ENCODE data around the gene AIRE. TPM values are rescaled to one million over a fixed set of nuclear protein-coding genes. Genes with fewer than 3 reads are reported as not detected.

The AIRE gene
- total and polyA plus RNA-seq, 4 donors, result 0.05 TPM; not detected in 3

GRCh38 chr21:44265734-44266270 is 19.9 kb upstream of the AIRE start:
- no peak overlapping the region for H3K4me3 ChIP-seq (ENCODE audit: low read depth in 1 of 3, low read length in 3 of 3)
- H3K9me3 ChIP-seq (ENCODE audit: control insufficient read depth in 4 of 4, low read length in 3 of 4), result no peaks in the 10 kb centered on the region
- no peaks in the 10 kb centered on the region for H3K4me1 ChIP-seq (ENCODE audit: control insufficient read depth in 4 of 4, insufficient read depth in 4 of 4, low read length in 3 of 4)
- TF ChIP-seq RAD21 (IDR thresholded peaks at IDR 0.05) (no peak), EGR1 (IDR thresholded peaks at IDR 0.05; ENCODE audit: low read depth in 2 of 2) (no peak), NR2F2 (IDR thresholded peaks at IDR 0.05) (no peak), ATF3 (IDR thresholded peaks at IDR 0.05) (no peak), RXRA (IDR thresholded peaks at IDR 0.05) (no peak), FOXA1 (IDR thresholded peaks at IDR 0.05) (no peak), SP1 (IDR thresholded peaks at IDR 0.05) (no peak)
- H3K27ac ChIP-seq (ENCODE audit: low read depth in 1 of 2, low read length in 2 of 2), result no peak overlapping the region
- H3K27me3 ChIP-seq (ENCODE audit: control insufficient read depth in 4 of 4, insufficient read depth in 4 of 4, low read length in 3 of 4), result no peaks in the 10 kb centered on the region
- H3K36me3 ChIP-seq (ENCODE audit: control insufficient read depth in 4 of 4, insufficient read depth in 3 of 4, low read depth in 1 of 4, low read length in 3 of 4), result no peaks in the 10 kb centered on the region
- no peak for DNase-seq (ENCODE audit: low spot score)
- 93% methylated on average over 17 of the region's 17 CpGs for WGBS
- no peak overlapping the region for H3K9ac ChIP-seq (ENCODE audit: low read depth in 1 of 2, low read length in 2 of 2)

GRCh38 chr21:44267655-44268142 is 18.0 kb upstream of the AIRE start:
- no peaks in the 10 kb centered on the region for H3K27me3 ChIP-seq (ENCODE audit: control insufficient read depth in 4 of 4, insufficient read depth in 4 of 4, low read length in 3 of 4)
- H3K9ac ChIP-seq (ENCODE audit: low read depth in 1 of 2, low read length in 2 of 2), result no peak overlapping the region
- H3K36me3 ChIP-seq (ENCODE audit: control insufficient read depth in 4 of 4, insufficient read depth in 3 of 4, low read depth in 1 of 4, low read length in 3 of 4), result no peaks in the 10 kb centered on the region
- H3K27ac ChIP-seq (ENCODE audit: low read depth in 1 of 2, low read length in 2 of 2), result no peak overlapping the region
- no peaks in the 10 kb centered on the region for H3K9me3 ChIP-seq (ENCODE audit: control insufficient read depth in 4 of 4, low read length in 3 of 4)
- DNase-seq (ENCODE audit: low spot score), result no peak
- H3K4me3 ChIP-seq (ENCODE audit: low read depth in 1 of 3, low read length in 3 of 3), result no peak overlapping the region
- WGBS, result 84% methylated on average over 19 of the region's 19 CpGs
- H3K4me1 ChIP-seq (ENCODE audit: control insufficient read depth in 4 of 4, insufficient read depth in 4 of 4, low read length in 3 of 4), result no peaks in the 10 kb centered on the region
- peak in 1 of 2 donors; percentile 51 for TF ChIP-seq RAD21 (IDR thresholded peaks at IDR 0.05)
- no peak for TF ChIP-seq TAF1 (conservative IDR thresholded peaks at IDR 0.05)
- TF ChIP-seq ATF3 (IDR thresholded peaks at IDR 0.05), result no peak
- no peak for TF ChIP-seq JUND (IDR thresholded peaks at IDR 0.05)
- no peak for TF ChIP-seq RXRA (IDR thresholded peaks at IDR 0.05)
- TF ChIP-seq NR2F2 (IDR thresholded peaks at IDR 0.05), result no peak
- TF ChIP-seq HNF4A (conservative IDR thresholded peaks at IDR 0.05), result no peak

- H3K27me3 ChIP-seq (ENCODE audit: control insufficient read depth in 4 of 4, insufficient read depth in 4 of 4, low read length in 3 of 4), result no peaks in the 10 kb centered on the region
- no peak for DNase-seq (ENCODE audit: low spot score)
Measured at GRCh38 chr21:44269090-44269489, 16.6 kb upstream of the AIRE start.

More at GRCh38 chr21:44269090-44269489, 16.6 kb upstream of the AIRE start:
- TF ChIP-seq ZBTB33 (IDR thresholded peaks at IDR 0.05) (no peak), HNF4A (conservative IDR thresholded peaks at IDR 0.05) (no peak), HNF4G (IDR thresholded peaks at IDR 0.05) (no peak), EGR1 (IDR thresholded peaks at IDR 0.05; ENCODE audit: low read depth in 2 of 2) (no peak), GABPA (IDR thresholded peaks at IDR 0.05 in 1 of 2, conservative IDR thresholded peaks at IDR 0.05 in 1 of 2) (no peak), CTCF (IDR thresholded peaks at IDR 0.05; ENCODE audit: low read depth, low read length, missing input control) (no peak), TAF1 (conservative IDR thresholded peaks at IDR 0.05) (no peak), YY1 (IDR thresholded peaks at IDR 0.05) (no peak), RXRA (IDR thresholded peaks at IDR 0.05) (no peak), REST (IDR thresholded peaks at IDR 0.05) (no peak)
- no peak overlapping the region for H3K9ac ChIP-seq (ENCODE audit: low read depth in 1 of 2, low read length in 2 of 2)
- H3K4me3 ChIP-seq (ENCODE audit: low read depth in 1 of 3, low read length in 3 of 3), result no peak overlapping the region
- 88% methylated on average over 8 of the region's 8 CpGs for WGBS
- no peaks in the 10 kb centered on the region for H3K4me1 ChIP-seq (ENCODE audit: control insufficient read depth in 4 of 4, insufficient read depth in 4 of 4, low read length in 3 of 4)
- no peaks in the 10 kb centered on the region for H3K36me3 ChIP-seq (ENCODE audit: control insufficient read depth in 4 of 4, insufficient read depth in 3 of 4, low read depth in 1 of 4, low read length in 3 of 4)
- no peaks in the 10 kb centered on the region for H3K9me3 ChIP-seq (ENCODE audit: control insufficient read depth in 4 of 4, low read length in 3 of 4)
- H3K27ac ChIP-seq (ENCODE audit: low read depth in 1 of 2, low read length in 2 of 2), result no peak overlapping the region
